CD14-positive monocyte (primary cell): Measurements from ENCODE around the gene TRABD2A. TPM values are rescaled to one million over a fixed set of nuclear protein-coding genes. Genes with fewer than 3 reads are reported as not detected.

Source experiments
- DNase-seq, 3 donors: peaks; one replicate each; pipeline ENCODE4 v3.0.0-alpha.2; 2011 to 2022
- H2AFZ ChIP-seq: 2 replicates; pipeline ENCODE4 v1.6.0; 2012; ENCODE audit warnings: mild to moderate bottlenecking, low read depth, low read length, inconsistent platforms; ENCODE audit not compliant: insufficient read depth, poor library complexity, severe bottlenecking
- H3K27ac ChIP-seq, 2 donors: 1 replicate in 1 of 2; 2 replicates in 1 of 2; pipeline ENCODE4 v1.5.1; 2012 to 2013; ENCODE audit warnings: low read length in 2 of 2, control low read depth in 1 of 2, inconsistent platforms in 1 of 2, low read depth in 1 of 2, mild to moderate bottlenecking in 1 of 2
- H3K27me3 ChIP-seq, 2 donors: one replicate each; pipeline versions ENCODE4 v1.6.0 to v1.6.1; 2011 to 2013; ENCODE audit warnings: low read length in 2 of 2; ENCODE audit not compliant: control insufficient read depth in 2 of 2, insufficient read depth in 2 of 2
- H3K36me3 ChIP-seq, 2 donors: replicated peaks in 1 of 2; 1 replicate in 1 of 2; 2 replicates in 1 of 2; pipeline versions ENCODE4 v1.5.1 to v1.6.1; 2012 to 2013; ENCODE audit warnings: low read length in 2 of 2, control low read depth in 1 of 2, inconsistent platforms in 1 of 2, mild to moderate bottlenecking in 1 of 2; ENCODE audit not compliant: insufficient read depth in 2 of 2, control insufficient read depth in 1 of 2
- H3K4me1 ChIP-seq, 2 donors: 1 replicate in 1 of 2; 2 replicates in 1 of 2; pipeline versions ENCODE4 v1.5.1 to v1.6.1; 2012 to 2013; ENCODE audit warnings: low read length in 2 of 2, control low read depth in 1 of 2, inconsistent platforms in 1 of 2, mild to moderate bottlenecking in 1 of 2, moderate library complexity in 1 of 2; ENCODE audit not compliant: insufficient read depth in 2 of 2, control insufficient read depth in 1 of 2
- H3K4me2 ChIP-seq: replicated peaks from 2 replicates; pipeline ENCODE3; 2012; ENCODE audit warnings: low read length, moderate library complexity, mild to moderate bottlenecking; ENCODE audit not compliant: poor library complexity, severe bottlenecking; ENCODE audit errors: extremely low read depth
- H3K4me3 ChIP-seq, 3 experiments: fragments of 200-600 bp in 1 of 3; sonication (generic) in 1 of 3; replicated peaks in 1 of 3; 1 replicate in 2 of 3; 2 replicates in 1 of 3; pipeline ENCODE4 v1.5.1; 2011 to 2013; ENCODE audit warnings: low read length in 3 of 3, mild to moderate bottlenecking in 3 of 3, control low read depth in 2 of 3, low read depth in 2 of 3, inconsistent platforms in 1 of 3, moderate library complexity in 1 of 3
- H3K79me2 ChIP-seq: 2 replicates; pipeline ENCODE4 v1.6.0; 2012; ENCODE audit warnings: mild to moderate bottlenecking, control low read depth, inconsistent platforms, low read length, moderate library complexity; ENCODE audit not compliant: insufficient read depth
- H3K9ac ChIP-seq: 2 replicates; pipeline ENCODE4 v1.6.0; 2017; ENCODE audit warnings: low read length, mild to moderate bottlenecking; ENCODE audit not compliant: insufficient read depth, poor library complexity, severe bottlenecking
- H3K9me3 ChIP-seq, 2 donors: replicated peaks in 1 of 2; 1 replicate in 1 of 2; 2 replicates in 1 of 2; pipeline versions ENCODE4 v1.5.1 to v1.6.1; 2012 to 2013; ENCODE audit warnings: low read length in 2 of 2, control low read depth in 1 of 2; ENCODE audit not compliant: control insufficient read depth in 1 of 2, insufficient read depth in 1 of 2
- H4K20me1 ChIP-seq: 2 replicates; pipeline ENCODE4 v1.6.0; 2012; ENCODE audit warnings: mild to moderate bottlenecking, low read length, control low read depth, moderate library complexity; ENCODE audit not compliant: insufficient read depth
- H3K27ac Mint-ChIP-seq, 7 donors: one replicate each; pipeline ENCODE4 v1.8.0; 2020; ENCODE audit warnings: mild to moderate bottlenecking in 7 of 7, mixed read lengths in 7 of 7, moderate library complexity in 6 of 7, inconsistent platforms in 2 of 7
- H3K27me3 Mint-ChIP-seq, 3 donors: one replicate each; pipeline ENCODE4 v1.8.0; 2021 to 2022; ENCODE audit warnings: low read depth in 3 of 3, mild to moderate bottlenecking in 3 of 3, mixed read lengths in 3 of 3, moderate library complexity in 3 of 3, inconsistent platforms in 1 of 3
- H3K36me3 Mint-ChIP-seq, 2 donors: one replicate each; pipeline ENCODE4 v1.8.0; 2020; ENCODE audit warnings: mixed read lengths in 2 of 2, inconsistent platforms in 1 of 2, mild to moderate bottlenecking in 1 of 2
- H3K4me1 Mint-ChIP-seq: one replicate; pipeline ENCODE4 v1.8.0; 2020; ENCODE audit warnings: mild to moderate bottlenecking, mixed read lengths
- H3K4me3 Mint-ChIP-seq, 2 donors: one replicate each; pipeline ENCODE4 v1.8.0; 2020; ENCODE audit warnings: mild to moderate bottlenecking in 2 of 2, mixed read lengths in 2 of 2, moderate library complexity in 1 of 2
- H3K9me3 Mint-ChIP-seq, 7 donors: one replicate each; pipeline ENCODE4 v1.8.0; 2020 to 2022; ENCODE audit warnings: mixed read lengths in 7 of 7, mild to moderate bottlenecking in 6 of 7, moderate library complexity in 6 of 7, inconsistent platforms in 2 of 7
- CTCF ChIP-seq: fragments of 200-600 bp; IDR thresholded peaks from one replicate; pipeline ENCODE4 v1.8.0; 2022; ENCODE audit warnings: antibody characterized with exemption, mild to moderate bottlenecking
- WGBS: methylation state at CpG from one replicate; pipeline ENCODE4 v1.1.5; 2013; ENCODE audit warnings: missing lambda C conversion rate; ENCODE audit not compliant: insufficient coverage; 5-methylcytosine and 5-hydroxymethylcytosine counted together
- intact Hi-C, 2 donors: fragments of 100-400 bp; cut with micrococcal nuclease; formaldehyde crosslinking; loops; one replicate each; pipeline versions ENCODE4 v1.15.0 to v1.15.1; 2023
- polyA plus RNA-seq, 3 donors: library from polyadenylated mRNA; depleted of rRNA in 1 of 3; unstranded in 2 of 3; stranded (reverse) in 1 of 3; fragments of 300-500 nt in 2 of 3; fragments of >200 nt in 1 of 3; fragmentation: Illumina TruSeq in 2 of 3; gene quantifications; 1 replicate in 2 of 3; 2 replicates in 1 of 3; pipeline ENCODE4 v1.2.3, GENCODE V29; 2012 to 2021

Gene TRABD2A
- polyA plus RNA-seq, 3 donors = 0.53 to 0.95 (median 0.79) TPM

- Histone ChIP-seq H3K36me3 (no peaks in the 10 kb centered on the region), H3K27ac (no peak overlapping the region), H3K4me3 (no peak overlapping the region), H3K4me1 (peaks cover under 1 to 1% of the 10 kb centered on the region in 2 donors), H3K9ac (no peak overlapping the region), H3K79me2 (no peaks in the 10 kb centered on the region), H4K20me1 (no peaks in the 10 kb centered on the region), H3K9me3 (peaks cover 7% of the 10 kb centered on the region in 2 donors), H3K27me3 (no peaks in the 10 kb centered on the region), H2AFZ (no peak overlapping the region), H3K4me2 (no peak overlapping the region)
- Mint-ChIP-seq H3K4me3 (no peak overlapping the region), H3K27ac (peak overlapping the region in 1 of 7 donors; percentile 17), H3K36me3 (peaks cover 6 to 7% of the 10 kb centered on the region in 2 donors), H3K4me1 (peaks cover 7% of the 10 kb centered on the region), H3K27me3 (peaks cover 1 to 2% (median 1%) of the 10 kb centered on the region in 3 donors), H3K9me3 (peaks cover 8 to 23% (median 17%) of the 10 kb centered on the region in 7 donors)
- no peak for DNase-seq
- intact Hi-C loops = no loop called here
- no peak for TF ChIP-seq CTCF
- 90% methylated on average over 3 of the region's 3 CpGs for WGBS
Observed at GRCh38 chr2:84840306-84840705, 40.6 kb downstream of the TRABD2A start.

- H3K27me3 ChIP-seq = no peaks in the 10 kb centered on the region
- Mint-ChIP-seq H3K4me3 (no peak overlapping the region), H3K4me1 (peaks cover 5% of the 10 kb centered on the region)
Observed at GRCh38 chr2:84839851-84840250, 41.0 kb downstream of the TRABD2A start.

More at GRCh38 chr2:84839851-84840250, 41.0 kb downstream of the TRABD2A start:
- DNase-seq = no peak
- 98% methylated on average over 4 of the region's 4 CpGs for WGBS
- H4K20me1 ChIP-seq = no peaks in the 10 kb centered on the region
- peaks cover 7 to 8% of the 10 kb centered on the region in 2 donors for H3K9me3 ChIP-seq
- Mint-ChIP-seq H3K9me3 (peaks cover 8 to 25% (median 17%) of the 10 kb centered on the region in 7 donors), H3K27ac (peak overlapping the region in 1 of 7 donors; percentile 17), H3K27me3 (peaks cover 1 to 2% (median 1%) of the 10 kb centered on the region in 3 donors), H3K36me3 (peaks cover 6 to 7% of the 10 kb centered on the region in 2 donors)
- no peak overlapping the region for H3K27ac ChIP-seq
- intact Hi-C loops = no loop called here
- H3K36me3 ChIP-seq = no peaks in the 10 kb centered on the region
- no peak overlapping the region for H2AFZ ChIP-seq
- no peak overlapping the region for H3K4me2 ChIP-seq
- H3K9ac ChIP-seq = no peak overlapping the region
- TF ChIP-seq CTCF = no peak
- no peaks in the 10 kb centered on the region for H3K79me2 ChIP-seq
- H3K4me3 ChIP-seq = no peak overlapping the region
- no peaks in the 10 kb centered on the region for H3K4me1 ChIP-seq
